ENCODE measurements around the gene TBX3.

GRCh38 chr12:114697741-114698565 lies 14.0 kb upstream of the TBX3 start:
- TF ChIP-seq CTCF (IDR thresholded peaks at IDR 0.05) (no peak), POLR2A (IDR thresholded peaks at IDR 0.05) (no peak)
